Fibroblast of upper back skin (primary cell): ENCODE measurements around the gene TBL1XR1.

Experiments
- DNase-seq: peaks from one replicate; pipeline ENCODE4 v3.0.0-alpha.2; 2013

The TBL1XR1 gene

GRCh38 chr3:177137774-177138705 lies 59.2 kb downstream of the TBL1XR1 start:
- no peak for DNase-seq

DNA sequence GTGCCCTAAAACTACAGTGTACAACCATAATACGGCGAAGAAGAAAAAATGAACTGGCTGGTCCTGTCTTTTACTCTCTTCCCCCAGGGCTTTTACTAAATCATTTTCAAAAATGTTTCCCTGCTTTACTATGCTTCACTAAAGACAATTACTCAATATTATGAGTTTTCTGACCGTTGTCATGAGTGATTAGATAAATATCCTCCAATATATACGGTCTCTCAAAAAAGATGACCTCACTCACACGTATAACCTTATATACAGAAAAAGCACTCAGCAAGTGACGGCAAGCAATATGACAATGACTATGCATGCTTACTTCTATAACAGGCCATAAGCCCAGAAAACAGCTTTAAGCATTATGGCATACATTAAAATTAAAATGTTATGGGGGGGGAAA lies 60.5 kb downstream of the TBL1XR1 start:
- DNase-seq = no peak

DNA sequence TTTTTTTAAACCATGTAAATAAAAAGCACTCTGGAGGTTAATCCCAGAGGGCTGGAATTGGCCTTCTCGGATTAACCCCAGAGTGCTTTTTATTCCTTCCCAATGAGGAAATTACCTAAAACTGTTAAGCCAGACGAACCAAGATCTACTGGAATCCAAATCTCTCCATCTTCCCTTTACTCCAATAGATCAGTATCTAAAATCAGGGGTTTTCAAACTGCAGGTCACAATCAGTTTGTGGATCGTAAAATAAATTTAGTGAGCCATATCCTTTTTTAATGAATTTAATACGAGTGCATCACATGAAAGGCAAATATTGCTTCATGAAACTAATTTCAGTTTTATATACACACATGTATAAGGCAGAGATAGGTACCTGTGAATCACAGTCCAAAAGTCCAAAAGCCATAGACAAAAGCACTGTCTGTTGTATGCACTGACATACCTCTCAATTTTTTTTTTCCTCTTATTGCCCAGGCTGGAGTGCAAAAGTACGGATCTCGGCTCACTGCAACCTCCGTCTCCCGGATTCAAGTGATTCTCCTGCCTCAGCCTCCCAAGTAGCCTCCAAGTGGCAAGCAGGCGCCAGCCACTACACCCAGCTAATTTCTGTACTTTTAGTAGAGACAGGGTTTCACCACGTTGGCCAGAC lies 61.3 kb downstream of the TBL1XR1 start:
- DNase-seq = no peak

GRCh38 chr3:177134816-177135210 lies 62.5 kb downstream of the TBL1XR1 start:
- DNase-seq = no peak

- peak; percentile 25 for DNase-seq
These were observed 63.1 kb downstream of the TBL1XR1 start for GRCh38 chr3:177133860-177134815.

DNA sequence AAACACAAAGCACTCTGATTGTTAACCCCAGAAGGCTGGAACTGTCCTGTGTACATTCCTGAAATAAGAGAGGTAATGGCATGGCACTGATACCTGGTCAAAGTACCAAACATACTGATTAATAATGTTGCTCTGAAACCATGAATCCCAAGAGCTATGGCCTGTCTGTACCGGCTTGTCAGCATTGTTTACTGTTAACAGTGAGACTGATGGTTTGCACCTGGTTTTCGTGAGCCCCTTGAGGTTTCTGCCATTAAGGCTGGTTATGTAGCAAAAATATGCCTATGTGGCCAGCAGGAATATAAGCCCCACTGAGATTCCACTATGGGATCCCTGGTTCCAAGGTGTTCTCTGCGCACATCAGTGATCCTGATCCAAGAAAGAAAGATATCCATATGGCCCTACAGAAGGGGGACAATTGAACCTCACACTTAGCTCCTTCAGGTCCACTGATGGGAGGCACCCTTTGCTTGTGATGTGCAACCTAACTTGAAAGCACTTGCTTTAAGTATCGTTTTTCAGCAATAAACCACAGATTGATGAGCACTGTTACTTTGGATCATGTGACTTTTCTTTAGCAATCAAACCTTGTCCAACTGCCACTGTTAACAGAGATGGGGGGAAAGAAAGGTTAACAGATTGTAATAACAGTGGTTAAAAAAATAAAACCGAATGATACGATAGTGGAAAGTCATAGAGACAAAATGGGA lies 65.2 kb downstream of the TBL1XR1 start:
- no peak for DNase-seq

DNA sequence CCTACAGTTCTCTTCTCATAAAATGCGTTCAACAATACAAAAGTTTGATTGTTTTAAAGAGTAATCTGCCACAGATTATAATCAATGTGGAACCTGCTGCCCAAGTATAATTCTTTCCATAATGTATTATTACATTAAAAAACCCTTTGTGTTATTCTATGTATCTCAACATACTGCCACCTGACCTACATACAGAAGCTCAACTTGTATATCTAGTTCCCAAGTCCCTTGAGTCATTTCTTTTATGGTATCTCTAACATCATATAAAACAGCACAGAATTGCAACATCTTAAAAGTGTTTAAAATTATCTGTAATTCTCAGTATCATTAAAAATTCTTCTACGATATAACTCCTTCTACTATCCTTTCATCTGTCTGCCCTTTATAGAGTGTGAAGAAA lies 70.3 kb downstream of the TBL1XR1 start:
- DNase-seq = no peak

DNA sequence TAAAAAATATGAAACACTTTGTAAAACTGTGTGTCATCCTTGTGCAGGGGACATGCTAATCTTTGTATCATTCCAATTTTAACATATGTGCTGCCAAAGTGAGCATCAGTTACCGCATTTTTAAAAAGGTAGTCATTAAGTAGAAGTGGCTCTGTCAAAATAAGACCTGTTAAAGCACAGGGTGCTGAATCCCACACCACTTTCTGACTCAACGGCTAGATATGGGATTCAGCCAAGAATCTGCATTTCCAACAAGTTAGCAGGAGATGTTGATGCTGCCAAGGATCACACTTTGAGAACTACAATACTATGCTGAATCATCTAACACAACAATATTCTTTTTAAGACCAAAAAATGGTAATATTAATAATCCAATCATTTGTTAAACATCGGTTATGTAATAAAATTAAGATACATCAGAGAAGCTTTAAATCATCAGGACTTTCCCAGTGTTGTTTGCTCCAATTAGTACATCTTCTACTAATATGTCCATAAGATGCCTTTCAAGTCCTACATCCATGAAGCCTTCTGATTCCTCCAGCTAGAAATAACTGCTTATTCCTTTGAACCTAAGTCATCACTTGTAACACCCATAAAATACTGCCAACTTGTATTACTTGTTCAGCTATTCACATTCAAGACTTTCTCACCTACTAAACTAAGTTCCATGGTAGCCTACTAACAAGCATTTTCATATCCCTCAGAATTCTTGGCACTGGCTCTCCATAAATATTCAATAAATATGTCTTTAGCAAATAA lies 71.1 kb downstream of the TBL1XR1 start:
- DNase-seq = peak; percentile 89

DNA sequence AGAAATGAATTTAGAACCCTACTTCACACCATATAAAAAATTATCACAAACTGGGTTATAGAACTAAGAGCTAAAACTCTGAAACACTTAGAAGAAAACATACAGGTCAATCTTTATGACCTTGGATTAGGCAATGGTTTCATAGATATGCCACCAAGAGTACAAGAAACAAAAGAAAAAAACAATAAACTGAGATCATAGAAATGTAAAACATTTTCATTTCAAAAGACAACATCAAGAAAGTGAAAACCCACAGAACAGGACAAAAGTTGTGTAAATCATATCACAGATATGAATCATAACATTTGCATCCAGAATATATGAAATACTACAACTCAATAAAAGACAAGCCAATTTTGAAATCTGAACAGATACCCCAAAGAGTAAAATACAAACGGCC lies 72.4 kb downstream of the TBL1XR1 start:
- DNase-seq = peak; percentile 14

- no peak for DNase-seq
These were observed 73.5 kb downstream of the TBL1XR1 start for GRCh38 chr3:177123822-177124221.

GRCh38 chr3:177122183-177122856 lies 75.0 kb downstream of the TBL1XR1 start:
- peak; percentile 9 for DNase-seq

DNA sequence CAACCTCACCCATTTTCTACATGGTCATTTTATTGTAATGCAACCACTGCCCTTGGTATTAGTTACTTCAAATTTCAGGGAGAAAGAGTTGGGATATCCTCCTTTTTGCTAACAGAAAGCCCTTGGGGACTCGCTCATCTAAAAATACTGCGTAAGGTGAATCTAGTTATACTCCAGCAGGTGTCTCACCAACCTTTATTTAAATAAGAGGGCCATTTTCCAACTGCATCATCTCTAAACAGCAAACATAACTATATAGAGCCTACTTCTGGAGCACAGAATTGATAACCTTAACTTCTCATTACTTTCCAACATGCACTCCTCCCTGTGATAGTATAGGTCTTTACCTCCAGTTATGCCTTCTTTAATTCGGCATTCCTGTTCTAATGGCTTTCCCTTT lies 77.5 kb downstream of the TBL1XR1 start:
- DNase-seq = no peak

DNA sequence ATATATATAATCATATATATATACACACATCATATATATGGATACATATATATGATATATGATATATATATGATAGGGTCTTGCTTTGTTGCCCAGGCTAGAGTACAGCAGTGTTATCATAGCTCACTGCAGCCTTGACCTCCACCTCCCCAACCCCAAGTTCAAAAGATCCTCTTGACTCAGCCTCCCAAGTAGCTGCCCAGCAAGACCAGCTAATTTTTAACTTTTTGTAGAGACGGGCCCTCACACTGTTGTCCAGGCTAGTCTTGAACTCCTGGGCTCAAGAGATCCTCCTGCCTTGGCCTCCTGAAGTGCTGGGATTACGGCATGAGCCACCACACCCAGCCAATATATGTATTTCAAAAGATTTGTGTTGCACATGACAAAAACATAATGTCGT lies 83.0 kb downstream of the TBL1XR1 start:
- DNase-seq = no peak

DNA sequence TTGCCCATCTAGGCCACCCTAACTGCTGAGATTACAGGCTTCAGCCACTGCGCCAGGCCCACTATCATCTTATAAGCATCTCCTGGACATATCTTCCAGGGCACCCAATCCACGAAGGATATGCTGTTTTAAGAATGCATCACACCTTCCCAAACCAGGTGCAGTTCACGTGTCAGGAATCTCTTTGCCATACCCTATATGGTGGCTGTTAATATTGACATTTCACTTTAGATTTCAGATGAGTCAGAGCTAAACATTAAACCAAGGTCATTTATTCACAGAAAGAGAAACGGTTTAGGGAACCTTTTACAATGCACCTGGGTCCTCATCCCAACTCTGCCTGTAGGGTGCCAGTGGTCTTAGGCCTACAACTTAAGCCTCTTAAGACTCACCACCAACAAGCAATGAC lies 85.7 kb downstream of the TBL1XR1 start:
- no peak for DNase-seq

DNA sequence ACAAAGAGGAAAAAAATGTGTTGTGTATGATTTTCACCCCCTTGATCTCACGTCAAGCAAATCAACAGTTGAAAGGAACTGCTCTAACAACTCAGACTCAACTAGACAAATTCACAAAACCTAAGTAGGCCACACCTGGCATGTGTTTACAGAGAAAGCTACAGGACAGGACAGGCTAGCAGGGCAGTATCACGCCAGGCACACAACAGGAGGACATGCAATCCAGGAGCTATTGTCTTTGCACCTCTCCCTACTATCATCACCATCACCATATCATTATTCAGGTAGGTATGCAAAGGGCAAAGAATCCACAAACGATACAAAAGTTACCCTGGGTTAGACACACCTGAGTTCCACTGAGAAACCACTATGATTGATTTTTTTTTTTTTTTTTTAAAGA lies 86.4 kb downstream of the TBL1XR1 start:
- no peak for DNase-seq

- DNase-seq = no peak
These were observed 86.9 kb downstream of the TBL1XR1 start for GRCh38 chr3:177110386-177110785.

GRCh38 chr3:177109688-177110330 lies 87.5 kb downstream of the TBL1XR1 start:
- DNase-seq = no peak

DNA sequence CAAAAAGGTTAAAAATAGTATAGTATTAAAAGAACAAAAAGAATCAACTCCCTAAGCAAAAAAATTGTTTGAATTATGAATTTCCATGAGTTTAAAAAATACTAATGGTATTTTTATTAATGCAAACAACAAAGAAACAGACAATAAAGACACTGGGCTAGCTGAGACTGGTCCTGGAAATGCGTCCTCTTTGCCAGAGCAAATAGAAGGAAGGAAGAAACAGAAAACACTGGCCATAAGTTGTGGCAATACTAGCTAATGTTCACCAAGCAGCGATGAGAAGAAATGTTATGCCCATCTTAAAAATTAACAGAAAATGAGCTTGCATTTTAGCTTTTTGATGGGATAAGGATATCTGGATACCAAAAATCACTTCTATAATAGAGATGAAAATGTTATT lies 88.6 kb downstream of the TBL1XR1 start:
- no peak for DNase-seq

DNA sequence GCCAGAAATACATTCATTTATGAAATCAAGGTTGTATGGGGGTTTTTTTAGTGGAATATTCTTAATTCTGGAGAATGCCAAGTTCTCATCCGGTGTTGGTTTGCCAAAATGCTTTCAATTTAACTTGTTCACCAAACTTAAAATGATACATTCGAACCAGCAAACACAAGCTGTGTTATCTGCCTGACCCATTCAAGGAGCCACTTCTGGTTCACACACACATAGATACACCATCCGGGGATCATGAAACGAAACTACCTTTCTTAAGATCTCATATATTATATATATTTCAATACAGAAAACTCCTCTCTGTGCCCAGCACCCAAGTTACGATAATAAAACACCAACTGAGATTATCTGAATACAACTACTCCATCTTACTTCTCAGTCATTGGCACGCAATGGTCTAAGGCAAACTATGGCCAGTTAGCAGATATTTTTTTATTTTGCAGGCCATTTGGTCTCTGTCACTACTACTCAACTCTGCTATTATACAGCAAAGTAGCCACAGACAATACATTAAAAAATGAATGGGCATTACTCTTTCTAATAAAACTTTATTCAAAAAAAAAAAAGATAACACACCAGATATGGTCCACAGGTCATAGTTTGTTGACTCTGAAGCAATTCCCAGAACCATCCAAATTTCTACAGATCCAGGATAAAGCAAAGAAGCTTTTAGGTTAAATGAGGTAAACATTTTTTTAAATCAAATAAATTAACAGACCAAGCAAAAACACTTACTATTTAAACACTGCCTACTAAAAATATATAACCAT lies 89.6 kb downstream of the TBL1XR1 start:
- no peak for DNase-seq

DNA sequence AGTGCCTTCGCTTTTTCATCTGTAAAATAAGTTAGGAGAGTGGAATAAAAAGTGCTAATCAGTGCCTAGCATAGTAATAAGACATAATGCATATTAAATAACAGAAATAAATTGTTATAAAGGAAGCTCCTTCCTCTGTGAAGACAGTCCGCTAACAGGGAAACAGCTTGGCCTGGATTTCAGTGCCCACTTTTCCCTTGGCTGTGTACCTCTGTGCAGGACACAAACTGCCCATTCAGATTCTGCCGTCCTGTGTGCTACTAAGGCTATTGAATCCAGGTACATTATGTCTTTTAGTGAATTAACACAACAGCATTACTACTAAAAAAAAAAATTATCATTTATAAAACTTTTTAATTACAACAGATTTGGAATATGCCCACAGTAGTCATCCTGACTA lies 90.7 kb downstream of the TBL1XR1 start:
- no peak for DNase-seq
